ENCODE data around the gene PRR16. TPM values are rescaled to one million over a fixed set of nuclear protein-coding genes. Genes with fewer than 3 reads are reported as not detected.

Gene PRR16
- total RNA-seq, 1 experiment from 2014 or later: 1.4 TPM

- DNase-seq (ENCODE audit: extremely low read depth, low read depth): no peak
These were observed 48.9 kb downstream of the PRR16 start for GRCh38 chr5:120512791-120513650.

- DNase-seq (ENCODE audit: extremely low read depth, low read depth): no peak
These were observed 52.7 kb downstream of the PRR16 start for GRCh38 chr5:120516805-120517204.

- DNase-seq (ENCODE audit: extremely low read depth, low read depth): no peak
These were observed 53.6 kb downstream of the PRR16 start for GRCh38 chr5:120517607-120518252.

GRCh38 chr5:120518581-120518980 lies 54.5 kb downstream of the PRR16 start:
- DNase-seq (ENCODE audit: extremely low read depth, low read depth): no peak

GRCh38 chr5:120527251-120527650 lies 63.2 kb downstream of the PRR16 start:
- no peak for DNase-seq (ENCODE audit: extremely low read depth, low read depth)

GRCh38 chr5:120528609-120529008 lies 64.5 kb downstream of the PRR16 start:
- DNase-seq (ENCODE audit: extremely low read depth, low read depth): no peak

- no peak for DNase-seq (ENCODE audit: extremely low read depth, low read depth)
These were observed 65.3 kb downstream of the PRR16 start for GRCh38 chr5:120529386-120529785.

GRCh38 chr5:120531215-120531614 lies 67.1 kb downstream of the PRR16 start:
- no peak for DNase-seq (ENCODE audit: extremely low read depth, low read depth)

GRCh38 chr5:120532835-120533234 lies 68.7 kb downstream of the PRR16 start:
- no peak for DNase-seq (ENCODE audit: extremely low read depth, low read depth)

- no peak for DNase-seq (ENCODE audit: extremely low read depth, low read depth)
These were observed 69.5 kb downstream of the PRR16 start for GRCh38 chr5:120533581-120533980.

- no peak for DNase-seq (ENCODE audit: extremely low read depth, low read depth)
These were observed 71.8 kb downstream of the PRR16 start for GRCh38 chr5:120535900-120536299.

- no peak for DNase-seq (ENCODE audit: extremely low read depth, low read depth)
These were observed 74.0 kb downstream of the PRR16 start for GRCh38 chr5:120538149-120538548.

- no peak for DNase-seq (ENCODE audit: extremely low read depth, low read depth)
These were observed 74.5 kb downstream of the PRR16 start for GRCh38 chr5:120538644-120539043.

- DNase-seq (ENCODE audit: extremely low read depth, low read depth): no peak
These were observed 75.4 kb downstream of the PRR16 start for GRCh38 chr5:120539471-120539870.

GRCh38 chr5:120540097-120540496 lies 76.0 kb downstream of the PRR16 start:
- no peak for DNase-seq (ENCODE audit: extremely low read depth, low read depth)

GRCh38 chr5:120544043-120544442 lies 79.9 kb downstream of the PRR16 start:
- no peak for DNase-seq (ENCODE audit: extremely low read depth, low read depth)

- no peak for DNase-seq (ENCODE audit: extremely low read depth, low read depth)
These were observed 80.9 kb downstream of the PRR16 start for GRCh38 chr5:120545007-120545406.

GRCh38 chr5:120545951-120546350 lies 81.9 kb downstream of the PRR16 start:
- no peak for DNase-seq (ENCODE audit: extremely low read depth, low read depth)

- DNase-seq (ENCODE audit: extremely low read depth, low read depth): no peak
These were observed 82.8 kb downstream of the PRR16 start for GRCh38 chr5:120546922-120547321.

GRCh38 chr5:120550358-120550757 lies 86.3 kb downstream of the PRR16 start:
- DNase-seq (ENCODE audit: extremely low read depth, low read depth): no peak

GRCh38 chr5:120552638-120553037 lies 88.5 kb downstream of the PRR16 start:
- DNase-seq (ENCODE audit: extremely low read depth, low read depth): no peak

- no peak for DNase-seq (ENCODE audit: extremely low read depth, low read depth)
These were observed 91.2 kb downstream of the PRR16 start for GRCh38 chr5:120555345-120555744.

All from NCI-H460 (cell line).